ENCODE measurements around the gene GPX4. TPM values are rescaled to one million over a fixed set of nuclear protein-coding genes. Genes with fewer than 3 reads are reported as not detected.

The GPX4 gene
- total and polyA plus RNA-seq, 9 of the 15 experiments (the other 6 are each of a cell fraction or from before 2014, with no cell fraction given), result 61.4 to 661 (median 349) TPM

DNA sequence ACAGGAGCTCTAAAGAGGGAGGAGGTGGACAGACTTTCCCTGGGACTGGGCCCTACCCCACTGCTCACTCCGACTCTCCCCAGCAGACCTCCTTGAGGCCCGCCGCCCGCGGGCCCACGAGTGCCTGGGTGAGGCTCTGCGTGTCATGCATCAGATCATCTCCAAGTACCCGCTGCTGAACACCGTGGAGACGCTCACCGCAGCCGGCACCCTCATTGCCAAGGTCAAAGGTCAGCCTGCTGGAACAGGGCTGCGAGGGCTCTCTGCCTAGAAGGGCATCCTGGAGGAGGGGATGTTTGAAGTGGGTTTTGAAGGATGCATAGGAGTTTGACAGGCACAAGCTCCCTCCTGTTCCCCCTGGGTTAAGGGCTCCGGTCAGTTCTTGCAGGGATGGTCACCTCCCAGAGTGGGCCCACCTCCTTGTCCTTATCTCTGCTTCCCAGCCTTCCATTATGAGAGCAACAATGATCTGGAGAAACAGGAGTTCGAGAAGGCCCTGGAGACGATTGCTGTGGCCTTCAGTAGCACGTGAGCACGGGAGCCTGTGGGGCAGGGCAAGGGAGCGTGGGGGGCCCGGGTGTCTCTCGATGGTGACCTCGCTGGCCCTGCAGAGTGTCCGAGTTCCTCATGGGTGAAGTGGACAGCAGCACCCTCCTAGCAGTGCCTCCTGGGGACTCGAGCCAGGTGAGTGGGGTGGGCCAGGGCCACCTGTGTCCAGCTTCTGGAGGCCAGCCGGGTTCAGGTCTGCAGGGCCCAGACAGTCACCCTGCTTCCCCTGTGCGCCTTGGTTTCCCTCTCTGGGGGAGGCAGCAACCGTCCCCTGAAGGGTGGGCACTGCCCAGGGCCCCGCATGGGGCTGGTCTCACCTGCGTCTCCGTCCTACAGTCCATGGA lies 30.5 kb upstream of the GPX4 start (continued):
- TF ChIP-seq VEZF1 (CRISPR knock-in tag; IDR thresholded peaks at IDR 0.05), result no peak
- peak; percentile 62 for TF ChIP-seq SP1 (CRISPR knock-in tag; IDR thresholded peaks at IDR 0.05)
- TF ChIP-seq POU5F1 (IDR thresholded peaks at IDR 0.05; ENCODE audit: borderline replicate concordance, low read depth, low read length, partially characterized antibody), result no peak
- peak; percentile 83 for TF ChIP-seq CBFA2T3 (IDR thresholded peaks at IDR 0.05)
- no peak for TF ChIP-seq HNRNPUL1 (IDR thresholded peaks at IDR 0.05; ENCODE audit: low read length)
- no peak for TF ChIP-seq ZNF24 (IDR thresholded peaks at IDR 0.05)
- no peak for TF ChIP-seq NR2F6 (CRISPR knock-in tag; IDR thresholded peaks at IDR 0.05)
- no peak for TF ChIP-seq PHF20 (IDR thresholded peaks at IDR 0.05; ENCODE audit: partially characterized antibody)
- peak in 1 of 2 experiments; percentile 43; a peak in 1 of 4 replicates for TF ChIP-seq RCOR1 (IDR thresholded peaks at IDR 0.05; ENCODE audit: borderline replicate concordance in 1 of 2, low read depth in 2 of 2, low read length in 2 of 2)
- TF ChIP-seq FOS (IDR thresholded peaks at IDR 0.05; ENCODE audit: extremely low read depth, insufficient read length), result no peak
- TF ChIP-seq ZNF696 (CRISPR knock-in tag; conservative IDR thresholded peaks at IDR 0.05), result no peak
- TF ChIP-seq OTX1 (CRISPR knock-in tag; IDR thresholded peaks at IDR 0.05), result no peak
- no peak for TF ChIP-seq ELF4 (CRISPR knock-in tag; IDR thresholded peaks at IDR 0.05)
- TF ChIP-seq COPS2 (conservative IDR thresholded peaks at IDR 0.05), result no peak
- TF ChIP-seq NR2C1 (IDR thresholded peaks at IDR 0.05), result peak; percentile 91
- TF ChIP-seq NR2C1 (tag; IDR thresholded peaks at IDR 0.05), result peak; percentile 93
- TF ChIP-seq TEAD4 (IDR thresholded peaks at IDR 0.05; ENCODE audit: low read length), result peak; percentile 61
- TF ChIP-seq TEAD4 (CRISPR knock-in tag; IDR thresholded peaks at IDR 0.05; ENCODE audit: borderline replicate concordance), result no peak
- no peak for TF ChIP-seq BCL6 (CRISPR knock-in tag; IDR thresholded peaks at IDR 0.05)
- peak; percentile 52; the same call in 1 of the 2 replicates for TF ChIP-seq ZBTB7A (IDR thresholded peaks at IDR 0.05; ENCODE audit: borderline replicate concordance, control insufficient read depth, low read depth, low read length)
- TF ChIP-seq ZNF707 (CRISPR knock-in tag; conservative IDR thresholded peaks at IDR 0.05), result no peak
- TF ChIP-seq ZBTB5 (IDR thresholded peaks at IDR 0.05), result no peak
- peak in 1 of 2 experiments; percentile 60; a peak in 2 of 4 replicates for TF ChIP-seq FOXK2 (conservative IDR thresholded peaks at IDR 0.05 in 1 of 2, IDR thresholded peaks at IDR 0.05 in 1 of 2; ENCODE audit: low read depth in 2 of 2)
